HG03103 (cell line): ENCODE data around the gene ASB8.

Source experiments
- ATAC-seq: cut with Tn5 transposase; IDR thresholded peaks from one replicate; pipeline ENCODE4 v1.9.1; 2021; ENCODE audit warnings: low read depth; ENCODE audit not compliant: unreplicated experiment

ASB8 gene, protein sequence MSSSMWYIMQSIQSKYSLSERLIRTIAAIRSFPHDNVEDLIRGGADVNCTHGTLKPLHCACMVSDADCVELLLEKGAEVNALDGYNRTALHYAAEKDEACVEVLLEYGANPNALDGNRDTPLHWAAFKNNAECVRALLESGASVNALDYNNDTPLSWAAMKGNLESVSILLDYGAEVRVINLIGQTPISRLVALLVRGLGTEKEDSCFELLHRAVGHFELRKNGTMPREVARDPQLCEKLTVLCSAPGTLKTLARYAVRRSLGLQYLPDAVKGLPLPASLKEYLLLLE

GRCh38 chr12:48157018-48157888 lies at the start of gene ASB8:
TSS of gene ASB8 (minus strand) at chr12:48157515. CDS start at chr12:48153496, 4,019 bp downstream.
- peak; percentile 87 for ATAC-seq

GRCh38 chr12:48203192-48203591 lies 45.9 kb upstream of the ASB8 start, which contains the start of gene OR10AD1:
TSS of gene OR10AD1 (minus strand) at chr12:48203292. CDS start at chr12:48203292, 0 bp downstream.
- ATAC-seq = no peak

DNA sequence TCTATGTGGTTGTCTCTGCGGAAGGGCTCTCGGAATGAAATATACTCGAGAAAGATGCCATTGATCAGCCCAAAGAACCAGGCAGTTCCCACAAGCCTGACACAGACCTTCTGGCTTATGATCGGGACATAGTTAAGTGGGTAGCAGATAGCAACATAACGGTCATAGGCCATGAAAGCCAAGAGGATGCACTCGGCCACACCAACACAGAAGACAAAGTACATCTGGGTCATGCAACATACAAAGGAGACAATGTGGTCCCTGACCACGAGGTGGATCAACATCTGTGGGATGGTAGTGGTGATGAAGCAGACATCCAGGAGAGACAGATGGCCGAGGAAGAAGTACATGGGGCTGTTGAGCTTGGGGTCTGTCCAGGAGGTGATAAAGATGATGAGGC lies 45.5 kb upstream of the ASB8 start:
- ATAC-seq = no peak

GRCh38 chr12:48201516-48201915 lies 44.2 kb upstream of the ASB8 start:
- no peak for ATAC-seq

- ATAC-seq = no peak
These were observed 43.8 kb upstream of the ASB8 start for GRCh38 chr12:48201091-48201490.

DNA sequence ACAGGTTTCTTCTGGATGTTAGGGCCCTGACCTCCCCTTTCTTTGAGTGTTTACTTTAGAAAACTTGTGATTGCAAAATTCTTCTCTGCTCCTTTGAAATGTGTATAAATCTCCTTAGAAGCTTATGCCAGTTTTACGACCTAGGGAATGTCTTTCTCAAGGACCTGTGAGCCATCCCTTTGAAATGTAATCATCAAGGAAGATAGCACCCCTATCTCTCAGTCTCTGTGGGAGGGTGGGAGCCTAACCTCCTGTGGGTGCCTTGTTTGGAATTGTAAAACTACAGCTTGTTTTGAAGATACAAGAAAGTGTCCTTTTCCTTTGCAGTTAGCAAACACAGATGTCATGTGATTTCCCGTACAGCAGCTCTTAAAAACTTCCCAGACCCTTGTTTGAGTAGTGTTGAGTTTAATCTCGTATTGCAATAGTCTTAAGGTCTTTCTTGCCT lies 42.5 kb upstream of the ASB8 start:
- ATAC-seq = no peak

DNA sequence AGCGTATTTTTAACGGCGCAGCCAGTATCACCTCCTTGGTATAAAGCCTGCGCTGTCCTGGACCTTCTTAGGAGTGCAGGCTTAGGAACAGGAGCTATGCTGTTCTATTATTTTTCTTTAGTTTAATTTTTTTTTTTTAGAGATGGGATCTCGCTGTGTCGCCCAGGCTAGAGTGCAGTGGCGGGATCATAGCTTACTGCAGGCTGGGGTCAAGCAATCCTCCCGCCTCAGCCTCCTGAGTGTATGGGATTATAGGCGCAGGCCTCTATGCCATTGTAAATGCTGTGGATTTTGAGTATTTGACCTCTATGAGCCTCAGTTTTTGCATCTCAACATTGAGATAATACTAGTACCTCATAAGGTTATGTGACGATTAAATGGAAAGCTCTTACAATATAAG lies 41.7 kb upstream of the ASB8 start:
- ATAC-seq = no peak

DNA sequence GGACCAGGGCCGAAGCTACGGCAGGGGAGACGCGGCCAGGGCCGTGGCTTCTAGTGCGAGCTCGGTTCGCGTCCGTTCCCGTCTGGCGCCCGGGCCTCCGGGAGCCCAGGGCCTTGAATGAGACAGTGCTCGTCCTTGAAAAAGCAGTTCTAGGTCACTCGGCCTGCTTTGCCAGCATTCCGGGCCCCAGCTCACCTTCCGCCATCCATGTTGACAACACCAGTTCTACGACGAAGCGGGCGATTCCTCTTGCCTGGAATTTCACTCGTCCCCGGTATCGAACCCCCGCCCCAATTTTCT lies 41.3 kb upstream of the ASB8 start:
- peak; percentile 4 for ATAC-seq

DNA sequence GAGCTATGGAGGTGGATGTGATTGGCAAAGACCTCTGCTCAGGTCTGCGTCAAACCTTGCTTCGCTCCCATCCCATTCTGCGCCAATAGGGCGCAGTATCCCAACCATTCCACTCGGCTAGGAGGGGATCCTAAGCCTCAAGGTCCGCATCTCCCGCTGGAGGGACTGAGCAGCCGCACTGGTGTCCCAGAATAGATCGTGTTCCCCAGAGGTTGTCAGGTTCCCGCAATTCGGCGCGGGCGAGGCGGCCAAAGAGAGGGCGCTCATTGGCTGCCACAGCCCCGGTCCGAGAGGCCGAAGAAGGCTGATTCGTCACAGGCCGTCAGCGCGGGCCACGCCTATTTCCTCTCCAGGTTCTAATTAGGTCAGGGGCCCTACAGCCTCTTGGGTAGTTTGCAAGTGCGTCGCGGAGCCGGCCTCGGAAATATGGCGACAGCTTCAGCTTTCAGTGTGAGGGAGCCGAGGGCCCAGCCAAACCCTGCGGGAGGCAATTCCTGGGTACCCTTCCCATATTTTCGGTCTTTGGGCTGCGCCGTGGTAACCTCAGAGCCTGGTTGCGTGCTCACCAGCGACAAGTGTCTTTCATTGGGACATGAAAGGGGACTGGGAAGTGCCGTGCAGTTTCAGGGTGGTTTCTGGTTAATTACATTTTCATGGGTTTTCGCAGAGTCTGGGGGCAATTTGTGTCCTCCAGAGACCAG lies 40.8 kb upstream of the ASB8 start:
- ATAC-seq = peak; percentile 98

- ATAC-seq = no peak
These were observed 40.2 kb upstream of the ASB8 start for GRCh38 chr12:48197549-48197970.

DNA sequence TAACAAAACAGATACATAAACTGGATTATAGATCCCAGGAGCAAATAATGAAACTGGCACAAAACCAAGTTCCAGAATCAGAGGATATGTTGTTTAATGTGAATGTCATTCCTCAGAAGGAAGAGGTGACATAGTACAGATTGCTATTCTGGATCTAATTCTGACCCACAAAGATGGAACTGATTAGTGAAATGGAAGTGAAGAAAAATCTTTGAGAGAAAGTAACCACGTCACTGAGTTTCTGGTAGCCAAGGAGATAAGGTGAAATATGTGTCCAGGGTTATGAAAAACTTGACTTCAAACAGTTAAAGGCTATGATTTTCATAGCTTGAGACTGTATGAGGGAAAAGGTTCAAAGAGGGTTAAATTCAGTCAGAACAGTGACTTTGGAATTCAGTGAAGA lies 37.5 kb upstream of the ASB8 start:
- no peak for ATAC-seq

- no peak for ATAC-seq
These were observed 36.3 kb upstream of the ASB8 start for GRCh38 chr12:48193623-48194022.

DNA sequence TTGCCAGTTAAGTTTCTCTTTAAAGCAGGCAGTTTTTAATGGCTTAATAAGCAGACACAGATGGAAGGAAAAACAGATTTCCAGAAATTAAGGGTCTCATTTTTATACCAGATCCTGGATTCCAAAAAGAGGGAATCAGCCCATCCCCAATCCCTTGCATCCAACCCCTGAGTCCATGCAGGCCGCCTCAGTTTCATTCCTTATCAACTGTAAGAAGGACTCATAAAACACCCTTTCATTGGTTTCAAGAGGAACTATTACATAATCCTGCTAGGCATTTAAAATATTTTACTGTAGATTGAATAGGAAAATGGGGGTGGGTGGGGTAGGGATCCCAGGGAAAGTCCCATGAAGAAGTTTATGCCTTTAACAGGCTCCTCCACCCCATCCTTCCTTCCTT lies 35.5 kb upstream of the ASB8 start:
- no peak for ATAC-seq

GRCh38 chr12:48191096-48191495 lies 33.8 kb upstream of the ASB8 start:
- no peak for ATAC-seq

DNA sequence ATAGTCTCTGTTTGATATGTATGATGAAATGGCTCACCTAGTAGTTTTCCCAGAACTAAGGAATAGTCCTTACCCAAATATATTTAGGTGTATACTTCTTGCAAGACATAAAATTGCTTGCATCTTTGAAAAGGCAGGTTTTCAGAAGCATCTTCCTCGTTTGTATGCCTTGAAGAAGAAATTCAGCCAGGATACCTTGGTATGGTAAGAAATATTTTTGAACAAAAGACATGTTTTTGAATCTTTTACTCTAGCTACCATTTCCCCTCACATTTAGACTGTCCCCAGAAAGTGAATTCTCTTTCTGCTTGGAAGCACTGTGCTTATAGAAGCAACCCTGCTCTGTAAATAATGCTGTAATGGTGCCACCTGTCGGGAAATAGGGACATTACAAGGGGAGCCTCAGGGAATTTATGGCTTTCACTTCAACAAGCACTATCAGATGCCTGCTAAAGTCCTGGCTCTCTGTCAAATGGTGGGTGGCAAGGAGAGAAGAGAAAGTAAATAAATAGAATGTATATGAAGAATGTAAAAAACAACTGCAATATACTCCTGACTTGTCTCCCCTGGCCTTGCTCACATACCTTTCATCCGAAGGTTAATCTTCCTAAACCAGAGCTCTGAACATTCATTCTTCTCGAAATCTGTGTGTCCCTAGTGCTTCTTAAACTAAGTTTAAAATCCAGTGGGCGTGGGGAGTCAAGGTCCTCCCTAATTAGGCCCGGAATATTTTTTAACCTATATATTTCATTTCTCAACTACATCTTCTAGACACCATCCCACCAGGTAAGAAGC lies 32.2 kb upstream of the ASB8 start:
- no peak for ATAC-seq

- ATAC-seq = no peak
These were observed 30.8 kb upstream of the ASB8 start for GRCh38 chr12:48187916-48188695.

DNA sequence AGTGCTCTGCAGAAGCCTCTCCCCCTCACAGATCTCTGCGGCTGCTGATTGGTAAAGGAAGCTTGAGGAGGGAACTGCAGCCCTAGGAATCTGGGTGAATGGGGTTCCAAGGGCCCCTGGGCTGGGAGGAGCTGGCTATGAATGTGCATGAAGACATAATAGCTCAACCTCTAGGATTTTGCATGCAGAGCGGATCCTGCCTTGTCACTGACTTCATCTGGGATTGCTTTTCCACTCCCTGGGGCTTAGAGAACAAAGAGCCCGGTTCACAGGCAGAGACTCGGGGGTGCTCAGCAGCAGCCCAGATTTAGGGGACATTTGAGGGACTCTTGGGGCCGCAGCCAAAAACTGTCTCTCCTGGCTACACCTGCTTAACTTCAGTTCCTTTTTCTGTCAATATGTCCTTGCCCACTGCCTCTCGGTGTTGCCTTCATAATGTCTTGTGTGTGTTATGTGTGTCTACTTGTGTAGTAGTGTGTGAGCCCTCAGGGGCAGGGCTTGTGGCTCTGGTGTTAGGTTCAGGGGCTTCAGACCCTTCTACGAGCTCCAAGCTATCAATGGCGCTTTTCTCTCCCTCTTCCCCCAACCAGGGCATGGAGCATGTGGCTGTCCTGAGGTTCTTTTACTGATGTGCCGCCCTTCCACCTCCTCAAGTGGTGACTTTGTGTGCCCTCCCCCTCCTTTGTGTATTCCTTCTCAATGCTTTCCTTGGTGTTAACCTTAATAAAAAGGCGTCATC lies 28.0 kb upstream of the ASB8 start:
- ATAC-seq = no peak

GRCh38 chr12:48184549-48184922 lies 27.2 kb upstream of the ASB8 start:
- ATAC-seq = no peak

- no peak for ATAC-seq
These were observed 26.7 kb upstream of the ASB8 start for GRCh38 chr12:48183876-48184548.
